ENCODE measurements around the gene PCDHGB6. TPM values are rescaled to one million over a fixed set of nuclear protein-coding genes. Genes with fewer than 3 reads are reported as not detected.

Gene PCDHGB6
- total RNA-seq, 1 experiment from 2014 or later, result 6.0 TPM

GRCh38 chr5:141422742-141423291 lies 15.0 kb downstream of the PCDHGB6 start:
- Histone ChIP-seq H3T11ph (ENCODE audit: low read length) (no peak overlapping the region), H3K23me2 (ENCODE audit: insufficient read length, low read depth, low read length, poor library complexity, severe bottlenecking) (peaks cover 4% of the 10 kb centered on the region), H2BK15ac (ENCODE audit: low read depth, low read length) (no peak overlapping the region), H3K79me1 (ENCODE audit: insufficient read depth, low read depth, low read length, poor library complexity, severe bottlenecking) (no peaks in the 10 kb centered on the region), H3K4me1 (ENCODE audit: insufficient read depth, low read length) (no peaks in the 10 kb centered on the region), H2BK120ac (ENCODE audit: low read depth, low read length, poor library complexity, severe bottlenecking) (no peak overlapping the region), H3K56ac (ENCODE audit: insufficient read length, low read depth, low read length) (no peak overlapping the region), H3K27ac (ENCODE audit: insufficient read length, low read depth, low read length) (no peak overlapping the region), H3K23ac (ENCODE audit: insufficient read length, low read depth, low read length) (no peak overlapping the region), H3K14ac (ENCODE audit: insufficient read depth, low read length) (no peak overlapping the region), H2AK5ac (ENCODE audit: insufficient read length, low read length) (no peak overlapping the region), H4K5ac (ENCODE audit: insufficient read length, low read depth, low read length) (no peak overlapping the region), H3K18ac (ENCODE audit: insufficient read length, low read depth, low read length) (no peak overlapping the region), H3K9ac (ENCODE audit: extremely low read depth, insufficient read length, low read length) (no peak overlapping the region), H2BK20ac (ENCODE audit: low read depth, low read length, poor library complexity, severe bottlenecking) (no peak overlapping the region), H4K20me1 (ENCODE audit: control insufficient read depth, insufficient read depth, insufficient read length) (no peaks in the 10 kb centered on the region), H2BK5ac (ENCODE audit: insufficient read length, low read length) (no peak overlapping the region), H3K4me2 (ENCODE audit: insufficient read depth, insufficient read length, low read length) (no peak overlapping the region), H4K8ac (replicated peaks; ENCODE audit: insufficient read length, low read depth, low read length) (no peak overlapping the region), H4K91ac (ENCODE audit: insufficient read length, low read depth, low read length) (no peak overlapping the region), H2BK12ac (ENCODE audit: insufficient read length, low read depth, low read length) (no peak overlapping the region), H3K27me3 (ENCODE audit: insufficient read depth, low read length) (no peaks in the 10 kb centered on the region; the same call in 1 of the 2 replicates), H3K4ac (ENCODE audit: low read depth, low read length) (no peak overlapping the region), H3K79me2 (ENCODE audit: insufficient read depth, low read length) (no peaks in the 10 kb centered on the region), H2AFZ (ENCODE audit: low read length) (no peak overlapping the region), H3K9me3 (ENCODE audit: control insufficient read depth, low read depth, low read length) (peaks cover 22% of the 10 kb centered on the region)
- DNase-seq, result no peak
- Mint-ChIP-seq H3K4me1 (peaks cover 4% of the 10 kb centered on the region in 2 experiments; a peak in 3 of 4 replicates), H3K9me3 (peaks cover 75 to 91% of the 10 kb centered on the region in 2 experiments), H3K27me3 (ENCODE audit: low read depth) (peaks cover 16% of the 10 kb centered on the region), H3K4me3 (no peak overlapping the region), H3K36me3 (ENCODE audit: insufficient read depth in 1 of 3, low read depth in 3 of 3) (peaks cover 64 to 97% (median 73%) of the 10 kb centered on the region in 3 experiments), H3K27ac (no peak overlapping the region)
- no CpG with 5 or more reads among the region's 42 CpGs for WGBS (ENCODE audit: extremely low coverage, insufficient read length, low lambda C conversion rate)
- TF ChIP-seq CTCF (conservative IDR thresholded peaks at IDR 0.05), result no peak
